ENCODE measurements around the gene FUT9. TPM values are rescaled to one million over a fixed set of nuclear protein-coding genes. Genes with fewer than 3 reads are reported as not detected.

FUT9 gene
- total and polyA plus RNA-seq, 2 of the 13 experiments (the other 11 are each of a cell fraction or from before 2014, with no cell fraction given) = 0.01 TPM; not detected in 1

GRCh38 chr6:96151707-96152106 lies 135.9 kb downstream of the FUT9 start:
- 0% methylated on average over 3 of the region's 3 CpGs for WGBS (ENCODE audit: low lambda C conversion rate)

DNA sequence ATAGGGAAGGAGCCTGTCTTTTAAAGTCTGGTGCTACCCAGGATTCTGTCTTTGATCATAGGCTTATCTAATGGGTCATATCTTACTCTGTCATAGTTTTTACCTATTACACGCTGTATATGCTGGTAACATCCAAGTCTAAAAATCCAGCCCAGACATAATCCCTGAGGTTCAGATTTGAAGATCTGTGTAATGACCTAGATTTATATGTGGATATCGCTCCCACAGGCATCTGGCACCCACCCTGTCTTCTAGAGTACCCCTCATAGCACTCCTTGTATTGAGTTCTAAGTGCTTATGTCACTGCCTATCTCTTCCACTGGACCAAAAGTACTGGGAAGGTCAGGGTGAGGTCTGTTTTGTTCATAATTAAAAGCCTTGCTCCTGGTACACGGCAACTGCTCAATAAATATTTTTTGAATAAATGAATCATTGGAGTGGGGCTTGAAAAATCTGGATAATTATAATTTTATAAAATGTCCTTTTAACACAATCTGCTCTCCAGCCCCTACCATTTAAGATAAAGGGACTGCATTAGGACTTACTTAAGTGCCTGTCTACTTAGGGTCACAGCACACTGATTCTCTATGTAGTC lies 136.4 kb downstream of the FUT9 start:
- Histone ChIP-seq H3K9me3 (ENCODE audit: low read length) (no peaks in the 10 kb centered on the region), H3K36me3 (replicated peaks in 1 of 2; ENCODE audit: control insufficient read depth in 1 of 2, insufficient read depth in 2 of 2, low read length in 2 of 2) (no peaks in the 10 kb centered on the region), H3K27me3 (ENCODE audit: control insufficient read depth in 1 of 2, insufficient read depth in 2 of 2, low read length in 2 of 2) (no peaks in the 10 kb centered on the region), H3K79me2 (ENCODE audit: insufficient read depth, low read length) (no peaks in the 10 kb centered on the region), H3K4me1 (ENCODE audit: insufficient read depth, low read length) (peaks cover 14% of the 10 kb centered on the region), H3K4me3 (replicated peaks in 1 of 3; ENCODE audit: insufficient read depth in 1 of 3, low read depth in 2 of 3, low read length in 3 of 3) (no peak overlapping the region), H3K9ac (ENCODE audit: insufficient read depth, low read depth, low read length) (no peak overlapping the region), H4K20me1 (ENCODE audit: insufficient read depth, low read length) (no peaks in the 10 kb centered on the region), H3K4me2 (ENCODE audit: low read depth, low read length) (no peak overlapping the region), H2AFZ (ENCODE audit: low read length) (no peak overlapping the region), H3K27ac (ENCODE audit: extremely low read length, insufficient read depth, low read length) (no peak overlapping the region)
- ChIA-PET CTCF (ENCODE audit: low intra/inter-chr PET ratio, low total read pairs) (no interaction called here), POLR2A (no interaction called here)
- DNase-seq (ENCODE audit: low spot score) (no peak), ATAC-seq (no peak), FAIRE-seq (no peak)
- intact Hi-C loops (cut with micrococcal nuclease; ENCODE audit: unreplicated experiment) = no loop called here
- BruUV-seq (replicated peaks) = no TSS peak
- 18% methylated on average over 3 of the region's 3 CpGs for WGBS (ENCODE audit: low lambda C conversion rate)
- in situ Hi-C loops (cut with HindIII; ENCODE audit: extremely low pct_ligation_motif_present, low pct_unique_long_range_greater_than_20kb) = no loop called here
- no peak for TF ChIP-seq ZNF251 (CRISPR knock-in tag; IDR thresholded peaks at IDR 0.05)
- no peak for TF ChIP-seq ZNF34 (CRISPR knock-in tag; IDR thresholded peaks at IDR 0.05; ENCODE audit: borderline replicate concordance)
- TF ChIP-seq ZMYM4 (CRISPR knock-in tag; IDR thresholded peaks at IDR 0.05) = no peak
- no peak for TF ChIP-seq ZNF660 (CRISPR knock-in tag; IDR thresholded peaks at IDR 0.05; ENCODE audit: borderline replicate concordance, low read depth)
- TF ChIP-seq, protein P1, sequence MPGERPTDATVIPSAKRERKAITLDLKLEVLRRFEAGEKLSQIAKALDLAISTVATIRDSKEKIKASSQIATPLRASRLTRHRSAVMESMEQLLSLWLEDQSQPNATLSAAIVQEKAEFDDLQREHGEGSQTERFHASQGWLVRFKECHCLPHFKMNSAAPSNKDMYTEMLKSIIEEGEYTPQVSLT (CRISPR knock-in tag; IDR thresholded peaks at IDR 0.05; ENCODE audit: borderline replicate concordance, low read depth) = no peak
- TF ChIP-seq KDM5A (IDR thresholded peaks at IDR 0.05; ENCODE audit: borderline replicate concordance, low read length) = no peak
- TF ChIP-seq, protein P2, sequence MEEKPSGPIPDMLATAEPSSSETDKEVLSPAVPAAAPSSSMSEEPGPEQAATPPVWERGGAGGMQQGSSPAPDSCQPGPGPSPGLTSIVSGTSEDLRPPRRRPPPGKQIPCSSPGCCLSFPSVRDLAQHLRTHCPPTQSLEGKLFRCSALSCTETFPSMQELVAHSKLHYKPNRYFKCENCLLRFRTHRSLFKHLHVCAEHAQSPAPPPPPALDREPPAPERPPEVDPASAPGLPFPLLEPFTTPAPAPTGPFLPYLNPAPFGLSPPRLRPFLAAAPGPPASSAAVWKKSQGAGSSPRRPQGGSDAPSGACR (CRISPR knock-in tag; IDR thresholded peaks at IDR 0.05) = no peak
- no peak for TF ChIP-seq SMARCC2 (IDR thresholded peaks at IDR 0.05)
- TF ChIP-seq, protein P3, sequence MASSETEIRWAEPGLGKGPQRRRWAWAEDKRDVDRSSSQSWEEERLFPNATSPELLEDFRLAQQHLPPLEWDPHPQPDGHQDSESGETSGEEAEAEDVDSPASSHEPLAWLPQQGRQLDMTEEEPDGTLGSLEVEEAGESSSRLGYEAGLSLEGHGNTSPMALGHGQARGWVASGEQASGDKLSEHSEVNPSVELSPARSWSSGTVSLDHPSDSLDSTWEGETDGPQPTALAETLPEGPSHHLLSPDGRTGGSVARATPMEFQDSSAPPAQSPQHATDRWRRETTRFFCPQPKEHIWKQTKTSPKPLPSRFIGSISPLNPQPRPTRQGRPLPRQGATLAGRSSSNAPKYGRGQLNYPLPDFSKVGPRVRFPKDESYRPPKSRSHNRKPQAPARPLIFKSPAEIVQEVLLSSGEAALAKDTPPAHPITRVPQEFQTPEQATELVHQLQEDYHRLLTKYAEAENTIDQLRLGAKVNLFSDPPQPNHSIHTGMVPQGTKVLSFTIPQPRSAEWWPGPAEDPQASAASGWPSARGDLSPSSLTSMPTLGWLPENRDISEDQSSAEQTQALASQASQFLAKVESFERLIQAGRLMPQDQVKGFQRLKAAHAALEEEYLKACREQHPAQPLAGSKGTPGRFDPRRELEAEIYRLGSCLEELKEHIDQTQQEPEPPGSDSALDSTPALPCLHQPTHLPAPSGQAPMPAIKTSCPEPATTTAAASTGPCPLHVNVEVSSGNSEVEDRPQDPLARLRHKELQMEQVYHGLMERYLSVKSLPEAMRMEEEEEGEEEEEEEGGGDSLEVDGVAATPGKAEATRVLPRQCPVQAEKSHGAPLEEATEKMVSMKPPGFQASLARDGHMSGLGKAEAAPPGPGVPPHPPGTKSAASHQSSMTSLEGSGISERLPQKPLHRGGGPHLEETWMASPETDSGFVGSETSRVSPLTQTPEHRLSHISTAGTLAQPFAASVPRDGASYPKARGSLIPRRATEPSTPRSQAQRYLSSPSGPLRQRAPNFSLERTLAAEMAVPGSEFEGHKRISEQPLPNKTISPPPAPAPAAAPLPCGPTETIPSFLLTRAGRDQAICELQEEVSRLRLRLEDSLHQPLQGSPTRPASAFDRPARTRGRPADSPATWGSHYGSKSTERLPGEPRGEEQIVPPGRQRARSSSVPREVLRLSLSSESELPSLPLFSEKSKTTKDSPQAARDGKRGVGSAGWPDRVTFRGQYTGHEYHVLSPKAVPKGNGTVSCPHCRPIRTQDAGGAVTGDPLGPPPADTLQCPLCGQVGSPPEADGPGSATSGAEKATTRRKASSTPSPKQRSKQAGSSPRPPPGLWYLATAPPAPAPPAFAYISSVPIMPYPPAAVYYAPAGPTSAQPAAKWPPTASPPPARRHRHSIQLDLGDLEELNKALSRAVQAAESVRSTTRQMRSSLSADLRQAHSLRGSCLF (CRISPR knock-in tag; IDR thresholded peaks at IDR 0.05; ENCODE audit: borderline replicate concordance) = no peak
- no peak for TF ChIP-seq ZBTB1 (CRISPR knock-in tag; IDR thresholded peaks at IDR 0.05; ENCODE audit: borderline replicate concordance)
- no peak for TF ChIP-seq ZZZ3 (CRISPR knock-in tag; IDR thresholded peaks at IDR 0.05; ENCODE audit: borderline replicate concordance)

More at GRCh38 chr6:96151707-96152106, 135.9 kb downstream of the FUT9 start:
- no TSS peak for BruUV-seq (replicated peaks)
- POLR2A ChIA-PET = no interaction called here
- CTCF ChIA-PET (ENCODE audit: low intra/inter-chr PET ratio, low total read pairs) = no interaction called here
- Histone ChIP-seq H3K4me2 (ENCODE audit: low read depth, low read length) (no peak overlapping the region), H3K27ac (ENCODE audit: extremely low read length, insufficient read depth, low read length) (no peak overlapping the region), H3K79me2 (ENCODE audit: insufficient read depth, low read length) (no peaks in the 10 kb centered on the region), H3K9ac (ENCODE audit: insufficient read depth, low read depth, low read length) (no peak overlapping the region), H3K36me3 (replicated peaks in 1 of 2; ENCODE audit: control insufficient read depth in 1 of 2, insufficient read depth in 2 of 2, low read length in 2 of 2) (no peaks in the 10 kb centered on the region), H4K20me1 (ENCODE audit: insufficient read depth, low read length) (no peaks in the 10 kb centered on the region), H3K27me3 (ENCODE audit: control insufficient read depth in 1 of 2, insufficient read depth in 2 of 2, low read length in 2 of 2) (no peaks in the 10 kb centered on the region), H2AFZ (ENCODE audit: low read length) (no peak overlapping the region), H3K4me3 (replicated peaks in 1 of 3; ENCODE audit: insufficient read depth in 1 of 3, low read depth in 2 of 3, low read length in 3 of 3) (no peak overlapping the region), H3K9me3 (ENCODE audit: low read length) (no peaks in the 10 kb centered on the region), H3K4me1 (ENCODE audit: insufficient read depth, low read length) (peaks cover 9% of the 10 kb centered on the region)
- in situ Hi-C loops (cut with HindIII; ENCODE audit: extremely low pct_ligation_motif_present, low pct_unique_long_range_greater_than_20kb) = no loop called here
- DNase-seq (ENCODE audit: low spot score) (no peak), FAIRE-seq (no peak), ATAC-seq (no peak)
- intact Hi-C loops (cut with micrococcal nuclease; ENCODE audit: unreplicated experiment) = no loop called here
- no peak for TF ChIP-seq ZNF138 (CRISPR knock-in tag; IDR thresholded peaks at IDR 0.05; ENCODE audit: low read depth)
- TF ChIP-seq SSRP1 (CRISPR knock-in tag; IDR thresholded peaks at IDR 0.05) = no peak
- TF ChIP-seq ZNF724P (CRISPR knock-in tag; IDR thresholded peaks at IDR 0.05; ENCODE audit: borderline replicate concordance) = no peak
- no peak for TF ChIP-seq FOXK2 (IDR thresholded peaks at IDR 0.05)
